ENCODE measurements around the gene PIP5K1A. TPM values are rescaled to one million over a fixed set of nuclear protein-coding genes. Genes with fewer than 3 reads are reported as not detected.
"Not testable (repeated sequence)": the region's sequence is repeated elsewhere in the genome, so short reads cannot be mapped to it uniquely, and the experiment has no call there.

Gene PIP5K1A
- total RNA-seq, 1 donor, result 56.4 TPM

GRCh38 chr1:151199873-151200581 is 1.7 kb downstream of the PIP5K1A start:
- no peak for TF ChIP-seq CTCF (IDR thresholded peaks at IDR 0.05; ENCODE audit: insufficient read depth, low read length)
- DNase-seq (ENCODE audit: low read depth), result peak; percentile 95
- peak overlapping the region; percentile 99 for H3K4me3 ChIP-seq (ENCODE audit: low read depth, low read length)

- H3K4me3 ChIP-seq (ENCODE audit: low read depth, low read length); DNase-seq (ENCODE audit: low read depth): not testable (repeated sequence)
These were observed 7.1 kb downstream of the PIP5K1A start for GRCh38 chr1:151205381-151205965.

- TF ChIP-seq CTCF (IDR thresholded peaks at IDR 0.05; ENCODE audit: insufficient read depth, low read length), result no peak
- H3K4me3 ChIP-seq (ENCODE audit: low read depth, low read length), result no peak overlapping the region
- DNase-seq (ENCODE audit: low read depth), result no peak
These were observed 12.5 kb downstream of the PIP5K1A start for GRCh38 chr1:151210830-151211229.

- H3K4me3 ChIP-seq (ENCODE audit: low read depth, low read length), result no peak overlapping the region
- no peak for TF ChIP-seq CTCF (IDR thresholded peaks at IDR 0.05; ENCODE audit: insufficient read depth, low read length)
- DNase-seq (ENCODE audit: low read depth), result no peak
These were observed 13.8 kb downstream of the PIP5K1A start for GRCh38 chr1:151211972-151212705.

GRCh38 chr1:151213560-151213959 is 15.2 kb downstream of the PIP5K1A start:
- TF ChIP-seq CTCF (IDR thresholded peaks at IDR 0.05; ENCODE audit: insufficient read depth, low read length), result no peak
- no peak overlapping the region for H3K4me3 ChIP-seq (ENCODE audit: low read depth, low read length)
- peak; percentile 35 for DNase-seq (ENCODE audit: low read depth)

- DNase-seq (ENCODE audit: low read depth), result no peak
- TF ChIP-seq CTCF (IDR thresholded peaks at IDR 0.05; ENCODE audit: insufficient read depth, low read length), result no peak
- H3K4me3 ChIP-seq (ENCODE audit: low read depth, low read length), result no peak overlapping the region
These were observed 23.3 kb downstream of the PIP5K1A start for GRCh38 chr1:151221616-151222015.

- peak; percentile 33 for DNase-seq (ENCODE audit: low read depth)
- no peak overlapping the region for H3K4me3 ChIP-seq (ENCODE audit: low read depth, low read length)
- TF ChIP-seq CTCF (IDR thresholded peaks at IDR 0.05; ENCODE audit: insufficient read depth, low read length), result no peak
These were observed 23.8 kb downstream of the PIP5K1A start for GRCh38 chr1:151222130-151222529.
